ENCODE measurements around the gene TIMMDC1.
A peak's percentile ranks its signal among the peaks of the same experiment; 100 is the strongest.

TIMMDC1 gene

GRCh38 chr3:119498186-119499011 is at the start of gene TIMMDC1:
Gene TIMMDC1 (plus strand): TSS chr3:119498547. CDS start chr3:119498734, 187 bp downstream.
- no peak for TF ChIP-seq CTCF (IDR thresholded peaks at IDR 0.05; ENCODE audit: poor library complexity, severe bottlenecking)
- peak; percentile 98 for ATAC-seq (ENCODE audit: low read depth)
- Histone ChIP-seq H3K9me3 (ENCODE audit: severe bottlenecking) (no peaks in the 10 kb centered on the region), H3K4me3 (ENCODE audit: severe bottlenecking) (peak within 1 kb of the TSS; percentile 44), H3K36me3 (ENCODE audit: low read depth) (peaks cover 33% of the 10 kb centered on the region), H3K27ac (ENCODE audit: poor library complexity, severe bottlenecking) (peak within 1 kb of the TSS; percentile 55), H3K4me1 (ENCODE audit: insufficient read depth, poor library complexity, severe bottlenecking) (peaks cover 16% of the 10 kb centered on the region), H3K27me3 (ENCODE audit: insufficient read depth, poor library complexity, severe bottlenecking) (no peaks in the 10 kb centered on the region)
- peak; percentile 95 for DNase-seq (ENCODE audit: low spot score)

DNA sequence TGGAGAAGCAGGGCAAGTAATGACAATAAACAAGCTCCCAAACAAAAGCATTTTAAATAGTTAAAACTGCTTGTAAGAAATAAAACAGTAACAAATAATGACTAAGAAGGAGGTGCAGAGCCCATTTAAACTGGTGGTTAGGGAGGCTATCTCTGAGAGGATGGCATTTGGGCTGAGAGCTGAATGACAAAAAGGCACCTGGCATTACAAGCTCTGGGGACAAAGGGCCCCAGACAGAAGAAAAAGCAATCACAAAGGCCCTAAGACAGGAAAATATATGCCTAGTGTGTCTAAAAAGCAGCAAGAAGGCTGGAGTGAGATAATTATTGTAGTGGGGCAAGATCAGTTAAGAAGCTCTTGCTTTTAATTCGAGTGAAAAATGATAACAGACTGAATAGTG is 44.5 kb upstream of the TIMMDC1 start:
- H3K36me3 ChIP-seq (ENCODE audit: low read depth), result peaks cover 95% of the 10 kb centered on the region
- H3K4me1 ChIP-seq (ENCODE audit: insufficient read depth, poor library complexity, severe bottlenecking), result no peaks in the 10 kb centered on the region

DNA sequence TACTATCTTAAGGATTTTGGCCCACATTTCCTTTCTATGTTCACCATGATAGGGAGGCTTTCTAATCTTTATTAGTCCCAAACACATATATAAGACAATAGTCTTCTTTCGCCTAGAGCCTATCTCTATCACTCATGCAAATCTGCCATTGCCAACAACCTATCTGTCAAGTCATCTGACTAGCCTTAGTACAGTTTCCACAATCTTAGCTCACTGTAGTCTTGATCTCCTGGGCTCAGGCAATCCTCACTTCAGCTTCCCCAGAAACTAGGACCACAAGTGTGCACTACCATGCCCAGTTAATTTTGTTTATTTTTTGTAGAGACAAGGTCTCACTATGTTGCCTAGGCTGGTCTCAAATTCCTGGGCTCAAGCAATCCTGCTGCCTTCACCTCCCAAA is 41.9 kb upstream of the TIMMDC1 start:
- Histone ChIP-seq H3K9me3 (ENCODE audit: severe bottlenecking) (no peaks in the 10 kb centered on the region), H3K27ac (ENCODE audit: poor library complexity, severe bottlenecking) (no peak overlapping the region), H3K4me3 (ENCODE audit: severe bottlenecking) (no peak overlapping the region), H3K4me1 (ENCODE audit: insufficient read depth, poor library complexity, severe bottlenecking) (peaks cover 7% of the 10 kb centered on the region), H3K36me3 (ENCODE audit: low read depth) (peaks cover 97% of the 10 kb centered on the region), H3K27me3 (ENCODE audit: insufficient read depth, poor library complexity, severe bottlenecking) (no peaks in the 10 kb centered on the region)
- TF ChIP-seq CTCF (IDR thresholded peaks at IDR 0.05; ENCODE audit: poor library complexity, severe bottlenecking), result no peak
- DNase-seq (ENCODE audit: low spot score), result no peak
- no peak for ATAC-seq (ENCODE audit: low read depth)

More for the DNA sequence above, 44.5 kb upstream of the TIMMDC1 start:
- DNase-seq (ENCODE audit: low spot score), result no peak
- TF ChIP-seq CTCF (IDR thresholded peaks at IDR 0.05; ENCODE audit: poor library complexity, severe bottlenecking), result no peak
- no peak for ATAC-seq (ENCODE audit: low read depth)
- Histone ChIP-seq H3K4me3 (ENCODE audit: severe bottlenecking) (no peak overlapping the region), H3K27me3 (ENCODE audit: insufficient read depth, poor library complexity, severe bottlenecking) (no peaks in the 10 kb centered on the region), H3K9me3 (ENCODE audit: severe bottlenecking) (no peaks in the 10 kb centered on the region), H3K27ac (ENCODE audit: poor library complexity, severe bottlenecking) (no peak overlapping the region)

GRCh38 chr3:119457246-119457645 is 41.1 kb upstream of the TIMMDC1 start:
- no peaks in the 10 kb centered on the region for H3K27me3 ChIP-seq (ENCODE audit: insufficient read depth, poor library complexity, severe bottlenecking)
- peaks cover 99% of the 10 kb centered on the region for H3K36me3 ChIP-seq (ENCODE audit: low read depth)
- H3K4me1 ChIP-seq (ENCODE audit: insufficient read depth, poor library complexity, severe bottlenecking), result peaks cover 15% of the 10 kb centered on the region

More at GRCh38 chr3:119457246-119457645, 41.1 kb upstream of the TIMMDC1 start:
- no peak overlapping the region for H3K27ac ChIP-seq (ENCODE audit: poor library complexity, severe bottlenecking)
- DNase-seq (ENCODE audit: low spot score) (no peak), ATAC-seq (ENCODE audit: low read depth) (no peak)
- H3K4me3 ChIP-seq (ENCODE audit: severe bottlenecking), result no peak overlapping the region
- no peak for TF ChIP-seq CTCF (IDR thresholded peaks at IDR 0.05; ENCODE audit: poor library complexity, severe bottlenecking)
- no peaks in the 10 kb centered on the region for H3K9me3 ChIP-seq (ENCODE audit: severe bottlenecking)
